PC-3 (cell line): ENCODE measurements around the gene DDX47. TPM values are rescaled to one million over a fixed set of nuclear protein-coding genes. Genes with fewer than 3 reads are reported as not detected.
A peak's percentile ranks its signal among the peaks of the same experiment; 100 is the strongest.

ENCODE experiments used
- ATAC-seq: fragments of 200-7000 bp; cut with Tn5 transposase; 2 replicates; pipeline ENCODE4 v1.9.1; 2020; ENCODE audit warnings: mild to moderate bottlenecking, moderate library complexity
- Bru-seq: library from RNA; stranded (reverse); fragments of 400-500 nt; gene quantifications from one replicate; lab custom pipeline; 2021; lab: Mats Ljungman, UMichigan
- BruChase-seq, 2 experiments: library from RNA; stranded (reverse); fragments of 400-500 nt; gene quantifications; one replicate each; lab custom pipeline; 2021; lab: Mats Ljungman, UMichigan
- BruUV-seq: library from RNA; stranded (reverse); fragments of 400-500 nt; replicated peaks from 2 replicates; lab custom pipeline; 2021; lab: Mats Ljungman, UMichigan
- CTCF ChIA-PET: fragments of 300-600 bp; sonication (Branson Sonifier 250); formaldehyde crosslinking; loops from one replicate; lab custom pipeline; 2022; ENCODE audit warnings: antibody characterized with exemption; lab: Charles Lee
- POLR2A ChIA-PET: fragments of 300-600 bp; sonication (Branson Sonifier 250); formaldehyde crosslinking; loops from one replicate; lab custom pipeline; 2022; ENCODE audit warnings: antibody characterized with exemption; ENCODE audit not compliant: unreplicated experiment; lab: Charles Lee
- DNase-seq: peaks from one replicate; pipeline ENCODE4 v3.0.0-alpha.2; 2015
- H2AFZ ChIP-seq: fragments of 300-600 bp; sonication (generic); 2 replicates; pipeline ENCODE4 v1.6.0; 2016; ENCODE audit warnings: antibody characterized with exemption, low read length
- H3F3A ChIP-seq: fragments of 300-600 bp; sonication (generic); one replicate; pipeline ENCODE4 v1.6.0; 2017; ENCODE audit warnings: antibody characterized with exemption, low read length, control low read depth, mild to moderate bottlenecking; ENCODE audit not compliant: unreplicated experiment
- H3K27ac ChIP-seq: fragments of 300-600 bp; sonication (generic); 2 replicates; pipeline ENCODE4 v1.5.1; 2016; ENCODE audit warnings: mild to moderate bottlenecking, low read length
- H3K27me3 ChIP-seq: fragments of 300-600 bp; sonication (generic); 2 replicates; pipeline ENCODE4 v1.6.1; 2016; ENCODE audit warnings: low read length, mixed read lengths
- H3K36me3 ChIP-seq: fragments of 300-600 bp; sonication (generic); 2 replicates; pipeline ENCODE4 v1.6.1; 2016; ENCODE audit warnings: low read depth, mixed run types, low read length, mixed read lengths
- H3K4me1 ChIP-seq: fragments of 300-600 bp; sonication (generic); 2 replicates; pipeline ENCODE4 v1.5.1; 2016; ENCODE audit warnings: low read length; ENCODE audit not compliant: insufficient read depth
- H3K4me2 ChIP-seq: fragments of 300-600 bp; sonication (generic); 2 replicates; pipeline ENCODE4 v1.6.0; 2016; ENCODE audit warnings: low read length
- H3K4me3 ChIP-seq: fragments of 300-600 bp; sonication (generic); 2 replicates; pipeline ENCODE4 v1.5.1; 2016; ENCODE audit warnings: mild to moderate bottlenecking, low read length, mixed read lengths
- H3K79me2 ChIP-seq: fragments of 300-600 bp; sonication (generic); 2 replicates; pipeline ENCODE4 v1.6.1; 2017; ENCODE audit warnings: low read length, mixed read lengths
- H3K9ac ChIP-seq: fragments of 300-600 bp; sonication (generic); 2 replicates; pipeline ENCODE4 v1.6.0; 2016; ENCODE audit warnings: mild to moderate bottlenecking, low read length
- H3K9me2 ChIP-seq: fragments of 300-600 bp; sonication (generic); replicated peaks from 2 replicates; pipeline ENCODE4 v1.6.1; 2016; ENCODE audit warnings: mixed run types, low read length, mixed read lengths
- H3K9me3 ChIP-seq: fragments of 300-600 bp; sonication (generic); 2 replicates; pipeline ENCODE4 v1.6.1; 2016; ENCODE audit warnings: low read length, mixed read lengths
- H4K20me1 ChIP-seq: fragments of 300-600 bp; sonication (generic); 2 replicates; pipeline ENCODE4 v1.6.1; 2016; ENCODE audit warnings: low read length, mixed read lengths
- CTCF ChIP-seq: fragments of 300-600 bp; sonication (generic); conservative IDR thresholded peaks from 2 replicates; pipeline ENCODE4 v1.5.1; 2017; ENCODE audit warnings: antibody characterized with exemption, low read depth, mild to moderate bottlenecking, low read length
- EZH2 ChIP-seq: fragments of 300-600 bp; sonication (generic); IDR thresholded peaks from one replicate; pipeline ENCODE4 v1.6.1; 2017; ENCODE audit warnings: antibody characterized with exemption, mild to moderate bottlenecking, low read length; ENCODE audit not compliant: unreplicated experiment
- EZH2phosphoT487 ChIP-seq: fragments of 300-600 bp; sonication (generic); IDR thresholded peaks from 2 replicates; pipeline ENCODE4 v1.6.1; 2018; ENCODE audit warnings: mild to moderate bottlenecking, antibody characterized with exemption, low read length, borderline replicate concordance
- intact Hi-C: fragments of 100-400 bp; cut with micrococcal nuclease; formaldehyde crosslinking; loops from 2 replicates; pipeline ENCODE4 v1.9.0; 2023
- long read RNA-seq: library from polyadenylated mRNA; unstranded; transcript quantifications from one replicate; pipeline ENCODE4 v2.0.0, GENCODE V29; 2021; ENCODE audit not compliant: unreplicated experiment
- total RNA-seq: library from RNA; depleted of rRNA; stranded (reverse); fragments of >200 nt; gene quantifications from 2 replicates; pipeline ENCODE4 v1.2.3, GENCODE V29; 2014; rRNA removed

Gene DDX47
- total RNA-seq (58.9 and 59.0 TPM in 2 replicates), Bru-seq, nascent RNA (percentile 92 among the genes with signal in this experiment), BruChase-seq, experiment 1, labeled RNA remaining after a 6-hour chase (percentile 95 among the genes with signal in this experiment), BruChase-seq, experiment 2, labeled RNA remaining after a 2-hour chase (percentile 92 among the genes with signal in this experiment)
- long read RNA-seq, transcript DDX47-212 (11 exons, 2,357 nt): minor isoform, 10 of 68 reads
- long read RNA-seq, transcript DDX47-202 (12 exons, 1,817 nt): major isoform, 54 of 68 reads
- long read RNA-seq, partial matches to known transcripts: 2 of 68 reads
- long read RNA-seq, other reads (novel, unspliced or antisense): 2 of 68 reads

DNA sequence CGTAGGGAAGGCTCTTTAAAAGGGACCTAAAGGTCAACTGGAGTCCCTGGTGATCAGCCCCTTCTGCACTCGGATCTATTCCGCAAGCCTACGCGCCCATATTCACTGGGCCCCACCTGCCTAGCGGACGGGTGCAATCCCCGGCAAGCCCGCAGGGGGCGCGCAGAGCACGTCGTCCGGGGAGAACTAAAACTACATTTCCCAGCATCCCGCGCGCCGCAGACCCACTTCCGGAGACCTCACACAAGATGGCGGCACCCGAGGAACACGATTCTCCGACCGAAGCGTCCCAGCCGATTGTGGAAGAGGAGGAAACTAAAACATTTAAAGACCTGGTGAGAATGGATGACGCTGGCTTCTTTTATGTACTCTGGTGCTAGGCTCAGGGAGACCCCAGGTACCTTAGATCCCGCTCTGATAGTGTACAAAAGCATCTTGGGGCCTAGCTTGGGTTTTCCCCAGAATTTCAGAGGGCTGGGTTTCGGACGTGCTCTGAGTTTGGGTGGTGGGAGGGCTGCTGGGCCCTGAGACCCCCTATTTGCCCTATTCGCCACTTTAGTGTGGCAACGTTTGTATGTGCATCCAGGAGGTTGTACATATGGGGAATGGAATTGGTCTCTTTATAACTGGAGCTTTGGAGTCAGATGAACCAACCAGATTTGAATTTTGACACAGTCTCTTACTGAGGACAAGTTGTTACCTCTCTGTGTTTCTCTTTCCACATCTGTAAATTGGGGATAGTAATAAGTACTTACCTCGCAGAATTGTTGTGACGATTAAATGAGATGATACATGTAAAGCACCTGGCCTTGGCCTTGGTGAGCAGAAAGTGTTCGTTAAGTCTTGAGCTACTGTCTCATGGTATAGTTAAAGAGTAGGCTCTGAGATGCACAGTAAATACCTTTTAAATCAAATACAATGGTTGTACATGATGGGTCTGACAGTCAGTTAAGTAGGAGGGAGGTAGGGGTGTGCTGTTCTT, at the start of gene DDX47:
Gene DDX47, plus strand, starts transcription at position 227 of the 982 bp plus-strand sequence. Its CDS starts 22 bp downstream, at position 249.
- peaks cover 52% of the 10 kb centered on the region for H3K79me2 ChIP-seq
- no peaks in the 10 kb centered on the region for H3K9me2 ChIP-seq
- peak; percentile 77 for ATAC-seq
- H3F3A ChIP-seq: no peaks in the 10 kb centered on the region
- peaks cover 43% of the 10 kb centered on the region for H3K4me1 ChIP-seq
- intact Hi-C loops: loop anchor here (2.0 kb wide), 1 partner anchor 25 kb away; no protein-coding TSS in a partner anchor
- no peaks in the 10 kb centered on the region for H3K9me3 ChIP-seq
- TSS peak; percentile 89 for BruUV-seq
- ChIA-PET CTCF (interaction anchor here (1.0 kb wide), 1 partner anchor 59 kb away, joined by 4 read pairs; no protein-coding TSS in a partner anchor), POLR2A (interaction anchor here (0.6 kb wide), 3 partner anchors 25 to 251 kb away, joined by 3 to 4 read pairs (median 3); partner anchors contain the start of gene DUSP16)
- peak within 1 kb of the TSS; percentile 71 for H2AFZ ChIP-seq
- H3K27ac ChIP-seq: peak within 1 kb of the TSS; percentile 61
- peak; percentile 91 for DNase-seq
- H3K27me3 ChIP-seq: no peaks in the 10 kb centered on the region
- no peaks in the 10 kb centered on the region for H4K20me1 ChIP-seq
- peak within 1 kb of the TSS; percentile 97 for H3K9ac ChIP-seq
- peak; percentile 74 for TF ChIP-seq CTCF
- TF ChIP-seq EZH2: no peak
- no peak for TF ChIP-seq EZH2phosphoT487
- H3K4me2 ChIP-seq: peak within 1 kb of the TSS; percentile 94
- H3K36me3 ChIP-seq: peaks cover 19% of the 10 kb centered on the region
- H3K4me3 ChIP-seq: peak within 1 kb of the TSS; percentile 93

GRCh38 chr12:12764824-12765223, 48.3 kb upstream of the DDX47 start:
- no peaks in the 10 kb centered on the region for H3K4me1 ChIP-seq
- no TSS peak for BruUV-seq
- ATAC-seq (no peak), DNase-seq (no peak)
- no peak overlapping the region for H3K4me3 ChIP-seq
- H3F3A ChIP-seq: no peaks in the 10 kb centered on the region
- ChIA-PET POLR2A (no interaction called here), CTCF (no interaction called here)
- no peaks in the 10 kb centered on the region for H3K9me3 ChIP-seq
- no peaks in the 10 kb centered on the region for H3K36me3 ChIP-seq
- H3K27me3 ChIP-seq: no peaks in the 10 kb centered on the region
- H3K9me2 ChIP-seq: no peaks in the 10 kb centered on the region
- TF ChIP-seq EZH2: no peak
- TF ChIP-seq EZH2phosphoT487: no peak
- TF ChIP-seq CTCF: no peak
- no peak overlapping the region for H3K4me2 ChIP-seq
- intact Hi-C loops: no loop called here
- no peak overlapping the region for H2AFZ ChIP-seq
- H3K27ac ChIP-seq: no peak overlapping the region
- H3K9ac ChIP-seq: no peak overlapping the region
- H3K79me2 ChIP-seq: no peaks in the 10 kb centered on the region
- no peaks in the 10 kb centered on the region for H4K20me1 ChIP-seq
